H1 (cell line): Measurements from ENCODE around the gene RPL41.

Experiments
- JUND ChIP-seq: IDR thresholded peaks from 2 replicates; pipeline ENCODE4 v1.6.1; 2011; ENCODE audit warnings: mild to moderate bottlenecking, improper control_type of control experiment, low read length
- POLR2A ChIP-seq, 2 experiments: IDR thresholded peaks; 1 replicate in 1 of 2; 2 replicates in 1 of 2; pipeline ENCODE4 v1.6.1; 2011; ENCODE audit warnings: low read depth in 2 of 2, low read length in 2 of 2, mild to moderate bottlenecking in 2 of 2; ENCODE audit errors: control extremely low read depth in 1 of 2
- POU5F1 ChIP-seq: IDR thresholded peaks from 2 replicates; pipeline ENCODE4 v1.6.1; 2011; ENCODE audit warnings: low read depth, mild to moderate bottlenecking, low read length, moderate library complexity
- TF ChIP-seq, protein P1 (sequence below), 3 experiments: IDR thresholded peaks; 1 replicate in 2 of 3; 2 replicates in 1 of 3; pipeline versions ENCODE4 v1.5.1 to v1.6.1; 2011; ENCODE audit warnings: low read length in 3 of 3, mild to moderate bottlenecking in 3 of 3, inconsistent platforms in 2 of 3, low read depth in 1 of 3, moderate library complexity in 1 of 3; ENCODE audit not compliant: insufficient read depth in 1 of 3; ENCODE audit errors: control extremely low read depth in 1 of 3

- TF ChIP-seq, protein P1, sequence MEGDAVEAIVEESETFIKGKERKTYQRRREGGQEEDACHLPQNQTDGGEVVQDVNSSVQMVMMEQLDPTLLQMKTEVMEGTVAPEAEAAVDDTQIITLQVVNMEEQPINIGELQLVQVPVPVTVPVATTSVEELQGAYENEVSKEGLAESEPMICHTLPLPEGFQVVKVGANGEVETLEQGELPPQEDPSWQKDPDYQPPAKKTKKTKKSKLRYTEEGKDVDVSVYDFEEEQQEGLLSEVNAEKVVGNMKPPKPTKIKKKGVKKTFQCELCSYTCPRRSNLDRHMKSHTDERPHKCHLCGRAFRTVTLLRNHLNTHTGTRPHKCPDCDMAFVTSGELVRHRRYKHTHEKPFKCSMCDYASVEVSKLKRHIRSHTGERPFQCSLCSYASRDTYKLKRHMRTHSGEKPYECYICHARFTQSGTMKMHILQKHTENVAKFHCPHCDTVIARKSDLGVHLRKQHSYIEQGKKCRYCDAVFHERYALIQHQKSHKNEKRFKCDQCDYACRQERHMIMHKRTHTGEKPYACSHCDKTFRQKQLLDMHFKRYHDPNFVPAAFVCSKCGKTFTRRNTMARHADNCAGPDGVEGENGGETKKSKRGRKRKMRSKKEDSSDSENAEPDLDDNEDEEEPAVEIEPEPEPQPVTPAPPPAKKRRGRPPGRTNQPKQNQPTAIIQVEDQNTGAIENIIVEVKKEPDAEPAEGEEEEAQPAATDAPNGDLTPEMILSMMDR (IDR thresholded peaks at IDR 0.05; ENCODE audit: control extremely low read depth in 1 of 3, insufficient read depth in 1 of 3, low read depth in 1 of 3, low read length in 3 of 3), result peak; percentile 73 to 80 (median 75)
- TF ChIP-seq JUND (no peak), POU5F1 (no peak), POLR2A (IDR thresholded peaks at IDR 0.05; ENCODE audit: control extremely low read depth in 1 of 2, low read depth in 2 of 2, low read length in 2 of 2) (no peak)
Observed at GRCh38 chr12:56084958-56085543, 31.4 kb upstream of the RPL41 start.
